ACC112 (cell line): ENCODE data around the gene GTF2A2.
"Not testable (repeated sequence)": the region's sequence is repeated elsewhere in the genome, so short reads cannot be mapped to it uniquely, and the experiment has no call there.

Source experiments
- H2AFZ ChIP-seq: fragments of 200-600 bp; sonication (generic); one replicate; pipeline ENCODE4 v1.6.0; 2017; ENCODE audit warnings: antibody characterized with exemption, low read length; ENCODE audit not compliant: unreplicated experiment
- H3K27ac ChIP-seq: fragments of 200-600 bp; sonication (generic); 2 replicates; pipeline ENCODE4 v1.5.1; 2014; ENCODE audit warnings: low read depth, mild to moderate bottlenecking, antibody characterized with exemption, low read length, moderate library complexity
- H3K27me3 ChIP-seq: fragments of 200-600 bp; sonication (generic); 2 replicates; pipeline ENCODE4 v1.6.1; 2014; ENCODE audit warnings: mild to moderate bottlenecking, antibody characterized with exemption, low read length, moderate library complexity, mixed read lengths; ENCODE audit not compliant: insufficient read depth
- H3K36me3 ChIP-seq: fragments of 200-600 bp; sonication (generic); 2 replicates; pipeline ENCODE4 v1.6.1; 2016; ENCODE audit warnings: mild to moderate bottlenecking, antibody characterized with exemption, low read length, moderate library complexity, mixed read lengths; ENCODE audit not compliant: insufficient read depth
- H3K4me1 ChIP-seq: fragments of 200-600 bp; sonication (generic); one replicate; pipeline ENCODE4 v1.6.1; 2016; ENCODE audit warnings: low read length, mixed read lengths; ENCODE audit not compliant: insufficient read depth, unreplicated experiment, control insufficient read depth
- H3K4me3 ChIP-seq: fragments of 200-600 bp; sonication (generic); 2 replicates; pipeline ENCODE4 v1.5.1; 2014; ENCODE audit warnings: mild to moderate bottlenecking, low read depth, low read length
- H3K79me2 ChIP-seq: fragments of 200-600 bp; sonication (generic); one replicate; pipeline ENCODE4 v1.6.0; 2016; ENCODE audit warnings: low read length; ENCODE audit not compliant: control insufficient read depth, unreplicated experiment, insufficient read depth

Gene GTF2A2

GRCh38 chr15:59656897-59657634, at the start of gene GTF2A2:
GTF2A2 (minus strand) TSS chr15:59657515; CDS start chr15:59652277, 5,238 bp downstream.
- Histone ChIP-seq H3K79me2 (peaks cover 51% of the 10 kb centered on the region), H3K27me3 (no peaks in the 10 kb centered on the region), H3K4me1 (peaks cover 13% of the 10 kb centered on the region), H3K27ac (peak within 1 kb of the TSS; percentile 17; the same call in 1 of the 2 replicates), H3K4me3 (peak within 1 kb of the TSS; percentile 91), H2AFZ (peak within 1 kb of the TSS; percentile 52), H3K36me3 (peaks cover 31% of the 10 kb centered on the region)

DNA sequence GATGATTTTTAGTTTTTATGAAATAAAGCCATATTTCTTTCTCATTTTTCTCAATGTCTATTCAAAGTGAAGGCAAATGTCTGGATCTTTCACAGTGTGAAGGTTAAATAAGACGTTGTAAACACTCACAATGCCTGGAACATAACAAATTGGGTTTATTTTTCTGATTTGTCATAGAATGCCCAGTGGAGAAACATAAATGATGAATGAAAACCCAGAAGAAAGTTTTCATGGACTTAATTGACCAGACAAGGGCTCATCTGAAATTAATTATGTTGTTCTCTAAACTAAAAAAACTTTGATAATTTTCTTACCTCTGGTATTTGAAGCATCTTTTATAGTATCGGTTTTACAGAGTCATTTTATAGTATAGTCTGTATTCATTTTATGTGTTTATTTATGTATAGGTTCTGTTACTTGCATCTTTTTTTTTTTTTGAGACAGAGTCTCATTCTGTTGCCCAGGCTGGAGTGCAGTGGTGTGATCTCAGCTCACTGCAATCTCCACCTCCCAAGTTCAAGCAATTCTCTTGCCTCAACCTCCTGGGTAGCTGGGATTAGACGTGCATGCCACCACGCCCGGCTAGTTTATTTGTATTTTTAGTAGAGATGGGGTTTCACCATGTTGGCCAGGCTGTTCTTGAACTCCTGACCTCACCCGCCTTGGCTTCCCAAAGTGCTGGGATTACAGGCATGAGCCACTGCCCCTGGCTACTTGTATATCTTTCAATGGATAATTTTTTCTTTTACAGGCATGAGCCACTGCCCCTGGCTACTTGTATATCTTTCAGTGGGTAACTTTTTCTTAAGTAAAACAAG, 46.9 kb upstream of the GTF2A2 start:
- no peak overlapping the region for H3K4me3 ChIP-seq
- peaks cover 25% of the 10 kb centered on the region for H3K4me1 ChIP-seq
- no peaks in the 10 kb centered on the region for H3K27me3 ChIP-seq
- H3K27ac ChIP-seq, result no peak overlapping the region
- H3K79me2 ChIP-seq, result no peaks in the 10 kb centered on the region
- no peak overlapping the region for H2AFZ ChIP-seq
- H3K36me3 ChIP-seq, result no peaks in the 10 kb centered on the region

DNA sequence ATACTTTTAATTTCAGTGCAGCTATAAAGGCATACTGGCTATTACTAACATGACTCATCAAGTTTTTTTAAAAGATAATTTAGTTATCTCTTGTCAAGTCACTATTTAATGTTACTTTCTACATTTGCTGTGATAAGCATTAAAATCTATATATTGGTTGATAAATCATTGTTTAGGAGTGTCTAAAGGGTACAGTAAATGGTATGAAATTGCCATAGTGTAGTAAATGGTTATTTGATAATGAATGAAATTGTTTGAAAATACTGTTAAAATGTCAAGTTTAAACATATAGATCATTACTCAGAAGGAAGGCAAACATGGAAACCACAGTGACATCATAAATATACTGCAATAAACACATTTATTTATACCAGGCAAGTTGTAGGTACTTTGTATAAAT, 45.0 kb upstream of the GTF2A2 start:
- Histone ChIP-seq H3K27me3 (no peaks in the 10 kb centered on the region), H3K4me1 (peaks cover 25% of the 10 kb centered on the region), H3K27ac (no peak overlapping the region), H2AFZ (no peak overlapping the region), H3K79me2 (no peaks in the 10 kb centered on the region), H3K4me3 (no peak overlapping the region), H3K36me3 (no peaks in the 10 kb centered on the region)

DNA sequence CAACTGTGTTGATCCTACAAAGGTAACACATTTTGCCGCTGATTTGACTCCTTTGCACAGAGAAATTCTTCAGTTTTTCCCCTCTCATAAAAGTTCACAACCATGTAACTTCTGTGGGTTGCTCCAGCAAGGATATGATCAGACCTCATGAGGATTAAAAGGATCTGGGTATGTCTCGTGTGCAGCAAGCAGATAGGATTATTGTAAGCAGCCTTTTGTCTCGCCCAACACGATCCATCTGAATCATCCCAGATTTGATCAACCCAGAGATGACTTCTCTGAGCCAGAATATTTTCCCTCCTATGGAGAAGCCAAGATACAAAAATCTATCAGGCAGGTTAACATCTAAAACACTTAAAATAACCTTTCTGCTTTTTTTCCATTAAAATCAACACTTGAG, 44.6 kb upstream of the GTF2A2 start:
- Histone ChIP-seq H3K27me3 (no peaks in the 10 kb centered on the region), H3K4me1 (peaks cover 25% of the 10 kb centered on the region), H3K4me3 (no peak overlapping the region), H3K36me3 (no peaks in the 10 kb centered on the region), H3K27ac (no peak overlapping the region), H2AFZ (no peak overlapping the region), H3K79me2 (no peaks in the 10 kb centered on the region)

GRCh38 chr15:59699810-59700431, 42.6 kb upstream of the GTF2A2 start:
- no peaks in the 10 kb centered on the region for H3K36me3 ChIP-seq
- H3K79me2 ChIP-seq, result no peaks in the 10 kb centered on the region
- H3K4me3 ChIP-seq, result no peak overlapping the region
- H3K27me3 ChIP-seq, result no peaks in the 10 kb centered on the region
- peaks cover 25% of the 10 kb centered on the region for H3K4me1 ChIP-seq
- H2AFZ ChIP-seq, result no peak overlapping the region
- no peak overlapping the region; the same call in 1 of the 2 replicates for H3K27ac ChIP-seq

DNA sequence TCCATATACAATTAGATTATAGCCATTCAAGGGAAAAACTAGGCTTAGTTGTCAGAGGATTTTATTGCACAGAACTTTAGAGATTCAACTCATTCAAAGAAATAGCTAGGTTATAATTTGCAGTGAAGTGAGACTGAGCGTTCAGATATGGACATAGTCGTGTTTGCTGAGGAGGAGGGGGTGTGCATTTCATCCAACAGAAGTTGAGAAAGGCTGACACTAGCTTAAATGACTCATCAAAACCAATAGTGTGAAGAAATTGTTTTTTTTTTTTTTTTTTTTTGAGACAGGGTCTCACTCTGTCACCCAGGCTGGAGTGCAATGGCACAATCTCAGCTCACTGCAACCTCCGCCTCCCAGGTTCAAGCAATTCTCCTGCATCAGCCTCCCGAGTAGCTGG, 40.8 kb upstream of the GTF2A2 start:
- H3K27ac ChIP-seq, H3K27me3 ChIP-seq: not testable (repeated sequence)
- H3K4me1 ChIP-seq, result peaks cover 22% of the 10 kb centered on the region

GRCh38 chr15:59696332-59696731, 39.0 kb upstream of the GTF2A2 start:
- no peaks in the 10 kb centered on the region for H3K79me2 ChIP-seq
- H3K27me3 ChIP-seq, result no peaks in the 10 kb centered on the region
- H3K4me1 ChIP-seq, result peaks cover 12% of the 10 kb centered on the region
- no peak overlapping the region for H3K27ac ChIP-seq
- no peaks in the 10 kb centered on the region for H3K36me3 ChIP-seq
- H3K4me3 ChIP-seq, result no peak overlapping the region
- H2AFZ ChIP-seq, result no peak overlapping the region

More for the DNA sequence above, 40.8 kb upstream of the GTF2A2 start:
- not testable (repeated sequence) for H2AFZ ChIP-seq, H3K79me2 ChIP-seq, H3K36me3 ChIP-seq, H3K4me3 ChIP-seq

GRCh38 chr15:59694779-59695178, 37.5 kb upstream of the GTF2A2 start:
- H3K79me2 ChIP-seq, result no peaks in the 10 kb centered on the region
- H2AFZ ChIP-seq, result no peak overlapping the region
- no peaks in the 10 kb centered on the region for H3K36me3 ChIP-seq
- H3K27me3 ChIP-seq, result no peaks in the 10 kb centered on the region
- H3K27ac ChIP-seq, result no peak overlapping the region
- no peak overlapping the region for H3K4me3 ChIP-seq
- peaks cover 4% of the 10 kb centered on the region for H3K4me1 ChIP-seq

- peaks cover 14% of the 10 kb centered on the region for H3K4me1 ChIP-seq
- H3K4me3 ChIP-seq, result no peak overlapping the region
- no peaks in the 10 kb centered on the region for H3K36me3 ChIP-seq
- H3K27me3 ChIP-seq, result no peaks in the 10 kb centered on the region
- H3K27ac ChIP-seq, result no peak overlapping the region
- H3K79me2 ChIP-seq, result peaks cover 28% of the 10 kb centered on the region
- H2AFZ ChIP-seq, result no peak overlapping the region
Observed at GRCh38 chr15:59691194-59691805, 34.0 kb upstream of the GTF2A2 start.

GRCh38 chr15:59689626-59690236, 32.4 kb upstream of the GTF2A2 start:
- Histone ChIP-seq H3K79me2 (peaks cover 43% of the 10 kb centered on the region), H3K27ac (peak overlapping the region; percentile 63; the same call in 1 of the 2 replicates), H3K4me3 (peak overlapping the region; percentile 85), H3K27me3 (no peaks in the 10 kb centered on the region), H2AFZ (peak overlapping the region; percentile 44), H3K4me1 (peaks cover 29% of the 10 kb centered on the region), H3K36me3 (no peaks in the 10 kb centered on the region)
